Ishikawa (cell line): ENCODE results near the gene PSMF1.

Experiments used
- CEBPB ChIP-seq: IDR thresholded peaks from 2 replicates; pipeline ENCODE4 v1.6.1; 2012
- CREB1 ChIP-seq: IDR thresholded peaks from 2 replicates; pipeline ENCODE4 v1.6.1; 2012; ENCODE audit warnings: low read depth
- EGR1 ChIP-seq: IDR thresholded peaks from 2 replicates; pipeline ENCODE4 v1.6.1; 2012
- EP300 ChIP-seq: IDR thresholded peaks from 2 replicates; pipeline ENCODE4 v1.6.1; 2012; ENCODE audit warnings: borderline replicate concordance
- FOXM1 ChIP-seq: IDR thresholded peaks from 2 replicates; pipeline ENCODE4 v1.6.1; 2012; ENCODE audit warnings: low read depth, borderline replicate concordance
- NFIC ChIP-seq: IDR thresholded peaks from 2 replicates; pipeline ENCODE4 v1.6.1; 2012
- RAD21 ChIP-seq: IDR thresholded peaks from 2 replicates; pipeline ENCODE4 v1.6.1; 2012; ENCODE audit warnings: low read depth
- REST ChIP-seq: IDR thresholded peaks from 2 replicates; pipeline ENCODE4 v1.6.1; 2012; ENCODE audit warnings: low read depth, mild to moderate bottlenecking
- TAF1 ChIP-seq: IDR thresholded peaks from 2 replicates; pipeline ENCODE4 v1.6.1; 2012; ENCODE audit warnings: low read depth, mild to moderate bottlenecking
- TCF12 ChIP-seq: IDR thresholded peaks from 2 replicates; pipeline ENCODE4 v1.6.1; 2012; ENCODE audit warnings: low read depth
- TEAD4 ChIP-seq: IDR thresholded peaks from 2 replicates; pipeline ENCODE4 v1.6.1; 2012
- YY1 ChIP-seq: IDR thresholded peaks from 2 replicates; pipeline ENCODE4 v1.6.1; 2012; ENCODE audit warnings: low read depth
- ZBTB7A ChIP-seq: IDR thresholded peaks from 2 replicates; pipeline ENCODE4 v1.6.1; 2012; ENCODE audit warnings: low read depth
- TF ChIP-seq, protein P1 (sequence below): IDR thresholded peaks from 2 replicates; pipeline ENCODE4 v1.6.1; 2012
- TF ChIP-seq, protein P2 (sequence below): IDR thresholded peaks from 2 replicates; pipeline ENCODE4 v1.6.1; 2012

PSMF1 gene

DNA sequence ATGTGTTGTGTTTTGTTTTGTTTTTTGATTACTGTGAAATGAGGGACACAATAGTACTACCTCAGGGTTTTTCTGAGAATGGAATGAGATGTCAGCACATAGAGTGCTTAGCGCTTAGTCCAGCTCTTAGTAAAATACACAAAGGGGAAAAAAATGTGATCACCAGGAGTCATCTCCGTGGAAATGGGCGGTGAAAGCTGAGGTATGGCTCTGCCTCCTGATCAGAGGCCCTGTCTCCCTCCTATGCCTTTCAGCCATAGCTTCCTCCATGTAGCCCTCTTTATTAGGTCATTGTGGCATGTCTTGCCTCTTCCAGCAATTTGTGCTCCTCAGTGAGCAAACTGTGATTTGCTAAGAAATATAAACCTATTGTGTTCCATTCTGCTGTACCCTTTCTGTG is 13.0 kb downstream of the PSMF1 start:
- TF ChIP-seq, protein P1, sequence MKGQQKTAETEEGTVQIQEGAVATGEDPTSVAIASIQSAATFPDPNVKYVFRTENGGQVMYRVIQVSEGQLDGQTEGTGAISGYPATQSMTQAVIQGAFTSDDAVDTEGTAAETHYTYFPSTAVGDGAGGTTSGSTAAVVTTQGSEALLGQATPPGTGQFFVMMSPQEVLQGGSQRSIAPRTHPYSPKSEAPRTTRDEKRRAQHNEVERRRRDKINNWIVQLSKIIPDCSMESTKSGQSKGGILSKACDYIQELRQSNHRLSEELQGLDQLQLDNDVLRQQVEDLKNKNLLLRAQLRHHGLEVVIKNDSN = no peak
- TF ChIP-seq, protein P2, sequence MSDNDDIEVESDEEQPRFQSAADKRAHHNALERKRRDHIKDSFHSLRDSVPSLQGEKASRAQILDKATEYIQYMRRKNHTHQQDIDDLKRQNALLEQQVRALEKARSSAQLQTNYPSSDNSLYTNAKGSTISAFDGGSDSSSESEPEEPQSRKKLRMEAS = no peak
- TF ChIP-seq TCF12 = no peak

DNA sequence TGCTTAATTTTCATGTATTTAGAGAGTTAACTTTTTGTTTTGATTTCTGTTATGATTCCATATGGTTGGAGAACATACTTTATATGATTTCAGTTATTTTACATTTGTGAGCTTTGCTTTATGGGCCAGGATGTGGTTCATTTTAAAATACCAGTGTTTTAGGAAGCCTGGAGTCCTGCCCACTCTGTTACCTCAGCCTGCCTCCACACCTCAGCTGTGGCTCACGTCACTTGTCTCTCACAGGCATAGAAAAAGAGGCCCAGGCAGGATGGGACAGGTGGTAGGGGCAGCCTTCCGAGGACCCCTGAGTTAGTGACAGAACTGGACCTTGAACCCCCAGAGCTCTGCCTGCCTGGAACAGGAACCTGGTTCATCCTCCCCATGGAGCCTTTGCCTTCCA is 16.0 kb downstream of the PSMF1 start:
- TF ChIP-seq TEAD4 = no peak
- TF ChIP-seq EGR1 = no peak
- no peak for TF ChIP-seq YY1
- no peak for TF ChIP-seq CEBPB
- TF ChIP-seq REST = no peak
- TF ChIP-seq TCF12 = no peak
- TF ChIP-seq, protein P1 = no peak
- TF ChIP-seq RAD21 = no peak
- TF ChIP-seq FOXM1 = no peak

GRCh38 chr20:1134836-1135235 is 16.4 kb downstream of the PSMF1 start:
- TF ChIP-seq NFIC (no peak), CEBPB (no peak), EGR1 (no peak), TCF12 (no peak), FOXM1 (no peak)

GRCh38 chr20:1137236-1137635 is 18.8 kb downstream of the PSMF1 start:
- TF ChIP-seq EGR1 (no peak), FOXM1 (no peak)

GRCh38 chr20:1144401-1145172 is 26.2 kb downstream of the PSMF1 start:
- TF ChIP-seq, protein P1 = no peak
- TF ChIP-seq, protein P2 = no peak
- TF ChIP-seq TCF12 (no peak), ZBTB7A (no peak), NFIC (no peak), YY1 (no peak), TEAD4 (no peak), CREB1 (no peak), CEBPB (no peak)

- TF ChIP-seq RAD21 = no peak
- no peak for TF ChIP-seq NFIC
- TF ChIP-seq YY1 = no peak
- TF ChIP-seq, protein P2 = no peak
- no peak for TF ChIP-seq FOXM1
- TF ChIP-seq, protein P1 = no peak
- TF ChIP-seq TEAD4 = no peak
- no peak for TF ChIP-seq TAF1
- no peak for TF ChIP-seq EGR1
- TF ChIP-seq EP300 = no peak
- TF ChIP-seq CREB1 = no peak
- TF ChIP-seq CEBPB = no peak
- TF ChIP-seq ZBTB7A = no peak
- TF ChIP-seq TCF12 = no peak
Observed at GRCh38 chr20:1146957-1147356, 28.6 kb downstream of the PSMF1 start.

GRCh38 chr20:1150218-1150617 is 31.8 kb downstream of the PSMF1 start:
- TF ChIP-seq ZBTB7A (no peak), EGR1 (no peak), REST (no peak), CEBPB (no peak), EP300 (no peak), CREB1 (no peak)
